ENCODE measurements around the gene STIP1. TPM values are rescaled to one million over a fixed set of nuclear protein-coding genes. Genes with fewer than 3 reads are reported as not detected.

The STIP1 gene
- total RNA-seq, 1 experiment from 2014 or later = 299 TPM

DNA sequence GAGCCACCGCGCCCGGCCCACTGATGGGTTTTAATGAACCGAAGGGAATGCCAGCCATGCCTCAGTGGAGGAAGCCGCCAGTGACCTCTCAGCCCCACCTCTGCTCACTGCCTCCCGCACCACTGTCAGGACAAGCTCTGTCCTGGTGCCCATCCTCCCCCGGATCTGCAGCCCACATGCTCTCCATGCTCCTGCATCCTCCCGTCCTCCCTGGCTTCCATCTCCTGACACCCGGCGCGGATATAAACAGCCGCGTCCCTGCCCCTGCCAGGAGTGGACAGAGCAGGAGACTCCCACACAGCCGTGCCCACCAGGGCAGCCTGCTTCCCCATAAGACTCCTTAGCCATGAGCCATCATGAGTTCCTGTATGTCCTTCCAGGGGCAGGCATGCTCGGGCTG, 46.9 kb upstream of the STIP1 start:
- no peaks in the 10 kb centered on the region for H3F3A ChIP-seq (ENCODE audit: insufficient read depth, low read depth)
- no peak overlapping the region for H3K4me2 ChIP-seq
- intact Hi-C loops (cut with micrococcal nuclease; ENCODE audit: unreplicated experiment) = no loop called here
- CTCF ChIA-PET = no interaction called here
- no peak overlapping the region for H3K27ac ChIP-seq
- H3K27me3 ChIP-seq (ENCODE audit: insufficient read depth, low read depth) = no peaks in the 10 kb centered on the region
- no peaks in the 10 kb centered on the region for H3K79me2 ChIP-seq (ENCODE audit: low read depth)
- TF ChIP-seq CTCF (conservative IDR thresholded peaks at IDR 0.05) (no peak), EZH2 (IDR thresholded peaks at IDR 0.05; ENCODE audit: low read depth) (no peak)
- H3K9me2 ChIP-seq (ENCODE audit: insufficient read depth) = no peaks in the 10 kb centered on the region
- peaks cover 54% of the 10 kb centered on the region for H4K20me1 ChIP-seq (ENCODE audit: insufficient read depth)
- no peaks in the 10 kb centered on the region for H3K9me3 ChIP-seq (ENCODE audit: insufficient read depth, low read depth)
- no peak overlapping the region for H2AFZ ChIP-seq
- no peak for DNase-seq
- no peaks in the 10 kb centered on the region for H3K36me3 ChIP-seq (ENCODE audit: low read depth)
- no TSS peak for BruUV-seq (replicated peaks)
- no peak overlapping the region for H3K4me3 ChIP-seq
- POLR2A ChIA-PET (ENCODE audit: unreplicated experiment) = no interaction called here
- H3K4me1 ChIP-seq (replicated peaks; ENCODE audit: insufficient read depth) = no peaks in the 10 kb centered on the region

DNA sequence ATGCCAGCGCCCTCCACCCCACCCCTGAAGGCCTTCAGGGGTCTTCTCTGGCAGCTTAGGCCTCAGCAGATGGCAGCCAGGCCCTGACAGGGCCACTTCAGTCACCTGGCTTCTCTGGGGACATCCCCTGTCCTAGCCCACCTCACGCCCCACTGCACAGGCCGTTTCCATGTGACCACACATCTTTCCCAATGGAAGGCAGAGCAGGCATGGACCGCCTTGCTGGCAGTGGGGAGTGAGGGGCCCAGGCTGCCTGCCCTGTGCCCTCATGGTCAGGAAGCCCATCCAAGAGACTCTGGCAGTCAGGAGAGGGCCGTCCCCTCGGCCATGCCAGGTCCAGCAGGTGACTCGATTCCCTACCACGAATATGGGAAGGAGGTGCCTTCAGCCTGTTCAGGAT, 45.9 kb upstream of the STIP1 start:
- no TSS peak for BruUV-seq (replicated peaks)
- POLR2A ChIA-PET (ENCODE audit: unreplicated experiment) = no interaction called here
- intact Hi-C loops (cut with micrococcal nuclease; ENCODE audit: unreplicated experiment) = loop anchor here (10.0 kb wide), 1 partner anchor 1105 kb away; no protein-coding TSS in a partner anchor

DNA sequence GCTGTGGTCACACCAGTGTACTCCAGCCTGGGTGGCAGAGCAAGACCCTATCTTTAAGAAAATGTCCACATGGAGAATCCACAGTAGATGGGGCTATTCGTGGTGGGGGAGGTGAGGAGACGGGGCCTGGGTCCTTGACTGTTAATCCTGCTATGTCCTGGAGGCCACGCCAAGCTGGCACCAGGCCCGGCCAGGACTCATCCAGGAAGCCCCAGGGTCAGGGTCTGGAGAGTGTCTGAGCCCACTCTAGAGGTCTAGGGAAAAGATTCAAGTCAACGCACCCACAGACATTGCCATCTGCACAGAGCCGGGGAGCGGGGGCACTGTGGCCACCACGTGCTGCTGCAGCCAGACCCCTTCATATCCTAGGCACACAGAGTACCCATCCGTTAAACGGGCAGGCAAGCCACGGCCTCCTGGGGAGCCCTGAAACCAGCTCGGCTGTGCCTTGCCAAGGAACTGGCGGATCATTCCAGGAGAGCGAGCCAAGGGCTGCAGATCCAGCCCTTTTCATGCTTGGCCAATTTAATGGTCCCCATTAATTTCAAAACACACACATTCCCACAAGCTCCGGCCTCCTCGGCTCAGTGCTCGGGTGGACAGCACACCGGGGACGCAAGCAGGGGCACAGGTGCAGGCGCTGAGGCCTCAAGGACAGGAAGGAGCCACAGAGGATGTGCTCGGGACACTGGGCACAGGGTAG, 44.7 kb upstream of the STIP1 start:
- ChIA-PET POLR2A (ENCODE audit: unreplicated experiment) (no interaction called here), CTCF (no interaction called here)
- intact Hi-C loops (cut with micrococcal nuclease; ENCODE audit: unreplicated experiment) = loop anchor here (10.0 kb wide), 1 partner anchor 1106 kb away; no protein-coding TSS in a partner anchor
- H3K27ac ChIP-seq = no peak overlapping the region
- no peak overlapping the region for H3K4me2 ChIP-seq
- H3K27me3 ChIP-seq (ENCODE audit: insufficient read depth, low read depth) = no peaks in the 10 kb centered on the region
- no peak for DNase-seq
- H3K36me3 ChIP-seq (ENCODE audit: low read depth) = no peaks in the 10 kb centered on the region
- no peak overlapping the region for H2AFZ ChIP-seq
- no peaks in the 10 kb centered on the region for H3K9me2 ChIP-seq (ENCODE audit: insufficient read depth)
- no peak overlapping the region for H3K4me3 ChIP-seq
- peaks cover 49% of the 10 kb centered on the region for H4K20me1 ChIP-seq (ENCODE audit: insufficient read depth)
- TF ChIP-seq EZH2 (IDR thresholded peaks at IDR 0.05; ENCODE audit: low read depth) (no peak), CTCF (conservative IDR thresholded peaks at IDR 0.05) (no peak)
- no peaks in the 10 kb centered on the region for H3K9me3 ChIP-seq (ENCODE audit: insufficient read depth, low read depth)
- no peaks in the 10 kb centered on the region for H3F3A ChIP-seq (ENCODE audit: insufficient read depth, low read depth)
- H3K79me2 ChIP-seq (ENCODE audit: low read depth) = no peaks in the 10 kb centered on the region
- no TSS peak for BruUV-seq (replicated peaks)
- no peaks in the 10 kb centered on the region for H3K4me1 ChIP-seq (replicated peaks; ENCODE audit: insufficient read depth)

More for the DNA sequence above, 45.9 kb upstream of the STIP1 start:
- Histone ChIP-seq H3K36me3 (ENCODE audit: low read depth) (no peaks in the 10 kb centered on the region), H3K9me3 (ENCODE audit: insufficient read depth, low read depth) (no peaks in the 10 kb centered on the region), H2AFZ (no peak overlapping the region), H4K20me1 (ENCODE audit: insufficient read depth) (peaks cover 45% of the 10 kb centered on the region), H3K4me3 (no peak overlapping the region), H3K27ac (no peak overlapping the region), H3K4me2 (no peak overlapping the region), H3K9me2 (ENCODE audit: insufficient read depth) (no peaks in the 10 kb centered on the region), H3K27me3 (ENCODE audit: insufficient read depth, low read depth) (no peaks in the 10 kb centered on the region), H3K79me2 (ENCODE audit: low read depth) (no peaks in the 10 kb centered on the region), H3K4me1 (replicated peaks; ENCODE audit: insufficient read depth) (no peaks in the 10 kb centered on the region), H3F3A (ENCODE audit: insufficient read depth, low read depth) (no peaks in the 10 kb centered on the region)
- TF ChIP-seq CTCF (conservative IDR thresholded peaks at IDR 0.05) (no peak), EZH2 (IDR thresholded peaks at IDR 0.05; ENCODE audit: low read depth) (no peak)
- CTCF ChIA-PET = no interaction called here
- DNase-seq = no peak
